Tibial nerve (tissue), 4 donors: ENCODE results near the gene AFG3L2.
"Not testable (repeated sequence)": the region's sequence is repeated elsewhere in the genome, so short reads cannot be mapped to it uniquely, and the experiment has no call there.

ENCODE experiments used
- CTCF ChIP-seq, 5 experiments: fragments of 200-600 bp in 3 of 5; fragments of 450-650 bp in 2 of 5; sonication (generic) in 3 of 5; IDR thresholded peaks; one replicate each; pipeline ENCODE4 v1.5.1; 2016 to 2019; ENCODE audit warnings: antibody characterized with exemption in 5 of 5, mild to moderate bottlenecking in 3 of 5, moderate library complexity in 2 of 5
- EP300 ChIP-seq, 2 donors: sonication (generic); formaldehyde crosslinking; IDR thresholded peaks; one replicate each; pipeline ENCODE4 v1.6.1; 2017; ENCODE audit warnings: antibody characterized with exemption in 2 of 2, mild to moderate bottlenecking in 1 of 2

DNA sequence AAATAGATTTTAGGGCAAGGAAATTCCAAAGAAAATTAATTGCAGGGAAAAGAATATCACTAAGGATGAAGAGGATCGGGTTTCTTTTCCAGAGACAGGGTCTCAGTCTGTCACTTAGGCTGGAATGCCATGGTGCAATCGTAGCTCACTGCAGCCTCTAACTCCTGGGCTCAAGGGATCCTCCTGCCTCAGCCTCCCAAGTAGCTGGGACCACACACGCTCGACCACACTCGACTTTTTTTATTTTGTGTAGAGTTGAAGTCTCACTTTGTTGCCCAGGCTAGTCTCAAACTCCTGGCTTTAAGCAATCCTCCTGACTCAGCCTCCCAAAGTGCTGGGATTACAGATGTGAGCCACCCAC is 1.2 kb upstream of the AFG3L2 start:
- TF ChIP-seq CTCF, EP300 (IDR thresholded peaks at IDR 0.05): not testable (repeated sequence)
